ENCODE measurements around the gene GPC1. TPM values are rescaled to one million over a fixed set of nuclear protein-coding genes. Genes with fewer than 3 reads are reported as not detected.

Gene GPC1
- total RNA-seq, 3 donors from 2014 or later: 12.4 to 29.2 (median 15.4) TPM

DNA sequence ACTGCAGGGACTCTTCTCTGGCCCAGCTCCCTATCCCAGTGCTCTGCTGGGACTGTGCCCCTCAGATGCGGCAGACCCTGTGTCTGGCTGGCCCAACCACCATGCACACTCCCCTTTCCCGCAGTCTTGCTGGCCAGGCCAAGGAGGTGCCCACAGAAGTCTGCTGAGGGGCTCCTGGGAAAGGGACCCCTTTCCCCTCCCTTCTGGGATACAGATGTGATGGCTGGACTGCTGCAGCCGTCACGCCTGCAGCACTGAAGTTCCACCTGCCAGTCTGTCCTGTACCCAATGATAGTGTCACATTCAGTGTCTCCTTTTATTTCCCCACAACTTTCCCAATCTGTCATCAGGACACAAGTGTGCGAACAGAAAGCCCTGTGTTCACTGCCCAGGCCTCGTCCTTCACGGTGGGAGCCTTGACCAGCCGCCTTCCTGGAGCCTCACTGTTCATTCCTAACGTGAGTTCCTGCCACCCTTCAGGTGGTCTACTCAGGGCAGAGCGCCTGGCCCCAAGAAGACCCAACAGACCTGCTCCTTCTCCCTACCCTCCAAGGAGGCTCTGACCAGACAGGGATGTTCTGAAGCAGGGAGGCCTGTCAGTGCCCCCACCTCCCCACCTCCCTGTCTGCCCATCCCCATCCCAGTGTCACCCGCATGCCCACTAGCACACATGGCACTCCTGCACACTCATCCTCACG lies 75.2 kb downstream of the GPC1 start:
- ATAC-seq (no peak), DNase-seq (no peak)
- TF ChIP-seq, protein P1, sequence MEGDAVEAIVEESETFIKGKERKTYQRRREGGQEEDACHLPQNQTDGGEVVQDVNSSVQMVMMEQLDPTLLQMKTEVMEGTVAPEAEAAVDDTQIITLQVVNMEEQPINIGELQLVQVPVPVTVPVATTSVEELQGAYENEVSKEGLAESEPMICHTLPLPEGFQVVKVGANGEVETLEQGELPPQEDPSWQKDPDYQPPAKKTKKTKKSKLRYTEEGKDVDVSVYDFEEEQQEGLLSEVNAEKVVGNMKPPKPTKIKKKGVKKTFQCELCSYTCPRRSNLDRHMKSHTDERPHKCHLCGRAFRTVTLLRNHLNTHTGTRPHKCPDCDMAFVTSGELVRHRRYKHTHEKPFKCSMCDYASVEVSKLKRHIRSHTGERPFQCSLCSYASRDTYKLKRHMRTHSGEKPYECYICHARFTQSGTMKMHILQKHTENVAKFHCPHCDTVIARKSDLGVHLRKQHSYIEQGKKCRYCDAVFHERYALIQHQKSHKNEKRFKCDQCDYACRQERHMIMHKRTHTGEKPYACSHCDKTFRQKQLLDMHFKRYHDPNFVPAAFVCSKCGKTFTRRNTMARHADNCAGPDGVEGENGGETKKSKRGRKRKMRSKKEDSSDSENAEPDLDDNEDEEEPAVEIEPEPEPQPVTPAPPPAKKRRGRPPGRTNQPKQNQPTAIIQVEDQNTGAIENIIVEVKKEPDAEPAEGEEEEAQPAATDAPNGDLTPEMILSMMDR (IDR thresholded peaks at IDR 0.05): no peak
- Histone ChIP-seq H3K9me3 (no peaks in the 10 kb centered on the region), H3K36me3 (ENCODE audit: low read depth) (no peaks in the 10 kb centered on the region), H3K4me1 (ENCODE audit: low read depth) (no peaks in the 10 kb centered on the region), H3K4me3 (no peak overlapping the region)
- intact Hi-C loops (cut with DNase I, micrococcal nuclease): no loop called here

DNA sequence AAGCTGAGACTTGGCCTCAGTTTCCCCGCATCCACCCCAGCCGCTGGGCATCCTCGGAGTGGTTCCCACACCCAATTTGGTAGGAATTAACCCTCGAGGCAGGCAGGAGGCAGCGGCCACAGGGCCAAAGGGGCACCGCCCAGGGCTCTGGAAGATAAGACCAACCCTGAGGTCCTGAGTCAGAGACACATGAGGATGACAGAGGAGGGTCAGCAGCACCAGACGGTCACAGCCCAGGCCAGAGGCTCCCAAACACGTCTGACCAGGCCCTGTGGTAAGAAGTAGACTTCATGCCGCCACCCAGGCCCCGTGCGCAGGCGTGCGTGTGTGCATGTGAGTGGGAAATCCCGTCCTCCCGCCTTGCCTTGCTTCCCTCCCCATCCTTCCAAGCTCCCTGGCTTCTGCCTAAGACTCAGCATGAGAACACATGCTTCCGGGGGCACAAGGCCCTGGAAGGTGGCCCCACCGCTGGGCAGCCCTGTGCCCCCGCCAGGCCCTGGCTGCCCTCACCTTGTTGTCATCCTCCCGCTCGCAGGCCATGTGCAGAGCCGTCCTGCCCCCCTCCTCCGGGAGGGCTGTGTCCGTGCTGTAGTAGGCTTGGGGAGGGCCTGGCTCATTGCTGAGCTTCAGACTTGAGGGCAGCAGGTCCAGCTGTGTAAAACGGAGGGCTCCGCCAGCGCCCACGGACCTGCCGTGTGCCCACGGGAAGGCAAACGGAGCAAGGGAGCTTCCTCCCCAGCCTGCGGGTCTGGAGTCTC lies 76.1 kb downstream of the GPC1 start:
- intact Hi-C loops (cut with DNase I, micrococcal nuclease): no loop called here
- no peaks in the 10 kb centered on the region for H3K9me3 ChIP-seq
- no peak overlapping the region for H3K4me3 ChIP-seq
- TF ChIP-seq, protein P1 (IDR thresholded peaks at IDR 0.05): no peak
- ATAC-seq (no peak), DNase-seq (no peak)
- no peaks in the 10 kb centered on the region for H3K36me3 ChIP-seq (ENCODE audit: low read depth)
- no peaks in the 10 kb centered on the region for H3K4me1 ChIP-seq (ENCODE audit: low read depth)

DNA sequence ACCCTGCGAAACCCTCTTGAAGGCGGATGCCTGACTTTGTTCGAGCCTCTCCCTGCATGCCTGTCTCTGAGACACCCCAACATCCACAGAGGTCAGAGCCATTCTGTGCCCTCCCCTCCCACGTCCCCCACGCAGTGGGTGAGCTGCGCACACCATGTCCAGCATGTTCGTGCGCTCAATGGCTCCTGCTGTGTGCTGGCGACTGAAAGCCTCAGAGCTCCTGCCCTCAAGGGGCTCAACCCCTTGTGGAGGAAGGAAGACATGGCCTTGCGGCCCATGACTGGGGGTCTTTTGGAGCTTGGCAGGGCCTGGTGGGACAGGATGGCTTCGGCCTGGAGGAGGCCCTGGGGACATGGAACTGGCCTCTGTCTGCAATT lies 76.6 kb downstream of the GPC1 start:
- no peaks in the 10 kb centered on the region for H3K36me3 ChIP-seq (ENCODE audit: low read depth)
- no peak for ATAC-seq
- intact Hi-C loops (cut with DNase I, micrococcal nuclease): no loop called here
- no peak overlapping the region for H3K4me3 ChIP-seq
- no peaks in the 10 kb centered on the region for H3K4me1 ChIP-seq (ENCODE audit: low read depth)
- H3K9me3 ChIP-seq: no peaks in the 10 kb centered on the region
- no peak for DNase-seq
- TF ChIP-seq, protein P1 (IDR thresholded peaks at IDR 0.05): no peak

DNA sequence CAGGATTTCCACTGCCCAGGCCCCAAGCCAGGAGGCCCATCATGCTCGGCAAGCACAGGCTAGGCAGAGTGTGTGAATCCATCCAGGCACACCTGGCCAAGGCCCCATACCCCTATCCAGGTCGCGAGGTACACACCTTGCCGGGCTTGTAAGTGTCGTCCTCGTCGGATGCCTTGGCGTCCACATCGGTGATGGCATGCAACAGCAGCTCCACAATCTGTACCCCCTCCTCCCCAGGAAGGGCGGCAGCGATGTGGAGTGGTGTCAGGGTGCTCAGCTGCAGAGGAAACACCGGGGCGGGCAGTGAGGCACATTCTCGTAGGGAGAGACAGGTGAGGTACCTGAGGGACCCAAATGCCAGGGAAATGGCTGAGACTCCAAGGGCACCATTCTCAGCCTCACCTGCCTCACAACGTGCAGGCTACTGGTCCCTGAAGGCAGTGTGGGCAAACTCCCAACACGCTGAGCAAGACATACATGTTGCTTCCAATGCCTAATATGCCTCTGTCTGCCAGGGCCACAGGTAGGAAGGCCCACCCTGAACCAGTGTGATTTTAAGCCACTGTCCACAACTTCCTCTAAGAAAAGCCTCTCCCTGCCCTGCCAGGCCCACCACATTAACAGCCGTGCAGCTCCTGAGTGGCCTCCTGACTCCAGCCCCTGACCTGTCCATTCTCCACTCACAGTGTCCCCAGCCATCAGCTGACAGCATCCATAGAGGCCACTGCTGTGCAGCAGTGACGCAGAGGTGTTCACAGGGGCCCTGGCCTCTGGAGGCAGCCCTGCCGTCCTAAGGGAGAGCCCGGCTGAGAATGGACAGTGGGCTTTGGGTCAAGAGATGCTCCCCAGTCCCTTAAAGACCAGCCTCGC lies 77.4 kb downstream of the GPC1 start:
- H3K4me1 ChIP-seq (ENCODE audit: low read depth): no peaks in the 10 kb centered on the region
- H3K9me3 ChIP-seq: no peaks in the 10 kb centered on the region
- no peak for ATAC-seq
- intact Hi-C loops (cut with DNase I, micrococcal nuclease): no loop called here
- DNase-seq: no peak
- TF ChIP-seq, protein P1 (IDR thresholded peaks at IDR 0.05): no peak
- H3K36me3 ChIP-seq (ENCODE audit: low read depth): no peaks in the 10 kb centered on the region
- no peak overlapping the region for H3K4me3 ChIP-seq

GRCh38 chr2:240513549-240514287 lies 78.3 kb downstream of the GPC1 start:
- peak; percentile 97 for ATAC-seq
- Histone ChIP-seq H3K4me3 (no peak overlapping the region), H3K36me3 (ENCODE audit: low read depth) (no peaks in the 10 kb centered on the region), H3K9me3 (no peaks in the 10 kb centered on the region), H3K4me1 (ENCODE audit: low read depth) (no peaks in the 10 kb centered on the region)
- intact Hi-C loops (cut with DNase I, micrococcal nuclease): no loop called here
- DNase-seq: peak; percentile 85 to 94 (median 88)
- TF ChIP-seq, protein P1 (IDR thresholded peaks at IDR 0.05): peak; percentile 75

Measured in mucosa of descending colon (tissue), 3 donors.